HL-60 (cell line): ENCODE measurements around the gene LAMC3.

Experiments used
- DNase-seq, 2 experiments: peaks; one replicate each; pipeline ENCODE4 v3.0.0-alpha.2; 2010 to 2020; ENCODE audit warnings: low read depth in 1 of 2, low spot score in 1 of 2
- H3K27ac ChIP-seq: fragments of 250-450 bp; sonication (Bioruptor Pico); replicated peaks from 2 replicates; pipeline ENCODE4 v1.5.1; 2020; ENCODE audit warnings: mild to moderate bottlenecking, moderate library complexity
- H3K27me3 ChIP-seq: fragments of 250-450 bp; sonication (Bioruptor Pico); 2 replicates; pipeline ENCODE4 v1.5.1; 2021; ENCODE audit warnings: mild to moderate bottlenecking, moderate library complexity; ENCODE audit not compliant: insufficient read depth, poor library complexity, severe bottlenecking
- H3K4me3 ChIP-seq: replicated peaks from 2 replicates; pipeline ENCODE4 v1.5.1; 2011; ENCODE audit warnings: mild to moderate bottlenecking, control low read depth, low read length; ENCODE audit not compliant: insufficient read depth
- GABPA ChIP-seq: IDR thresholded peaks from 2 replicates; pipeline ENCODE4 v1.6.1; 2012; ENCODE audit warnings: low read depth
- POLR2AphosphoS5 ChIP-seq: IDR thresholded peaks from 2 replicates; pipeline ENCODE4 v1.6.1; 2012; ENCODE audit warnings: low read depth
- SPI1 ChIP-seq: IDR thresholded peaks from 2 replicates; pipeline ENCODE4 v1.6.1; 2012; ENCODE audit warnings: low read depth, mild to moderate bottlenecking, borderline replicate concordance
- TF ChIP-seq, protein P1 (sequence below): IDR thresholded peaks from one replicate; pipeline ENCODE4 v1.5.1; 2011; ENCODE audit warnings: low read length, control low read depth, inconsistent platforms; ENCODE audit not compliant: insufficient read depth
- TF ChIP-seq, protein P2 (sequence below): IDR thresholded peaks from 2 replicates; pipeline ENCODE4 v1.6.1; 2012; ENCODE audit warnings: low read depth; ENCODE audit not compliant: insufficient replicate concordance

Gene LAMC3

DNA sequence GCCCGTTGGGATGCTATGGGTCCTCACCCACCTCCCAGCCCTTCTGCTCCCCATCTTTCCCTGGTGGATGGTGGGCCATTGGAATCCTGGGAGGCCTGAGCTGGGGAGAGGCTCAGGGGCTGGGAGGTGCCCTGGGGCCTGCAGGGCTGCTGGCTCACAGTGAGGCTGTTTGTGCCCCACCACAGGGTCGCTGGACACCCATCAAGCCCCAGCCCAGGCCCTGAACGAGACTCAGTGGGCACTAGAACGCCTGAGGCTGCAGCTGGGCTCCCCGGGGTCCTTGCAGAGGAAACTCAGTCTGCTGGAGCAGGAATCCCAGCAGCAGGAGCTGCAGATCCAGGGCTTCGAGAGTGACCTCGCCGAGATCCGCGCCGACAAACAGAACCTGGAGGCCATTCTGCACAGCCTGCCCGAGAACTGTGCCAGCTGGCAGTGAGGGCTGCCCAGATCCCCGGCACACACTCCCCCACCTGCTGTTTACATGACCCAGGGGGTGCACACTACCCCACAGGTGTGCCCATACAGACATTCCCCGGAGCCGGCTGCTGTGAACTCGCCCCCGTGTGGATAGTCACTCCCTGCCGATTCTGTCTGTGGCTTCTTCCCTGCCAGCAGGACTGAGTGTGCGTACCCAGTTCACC lies 82.5 kb downstream of the LAMC3 start:
- Histone ChIP-seq H3K4me3 (no peak overlapping the region), H3K27ac (no peak overlapping the region), H3K27me3 (peaks cover 18% of the 10 kb centered on the region)
- no peak for TF ChIP-seq POLR2AphosphoS5
- TF ChIP-seq, protein P1, sequence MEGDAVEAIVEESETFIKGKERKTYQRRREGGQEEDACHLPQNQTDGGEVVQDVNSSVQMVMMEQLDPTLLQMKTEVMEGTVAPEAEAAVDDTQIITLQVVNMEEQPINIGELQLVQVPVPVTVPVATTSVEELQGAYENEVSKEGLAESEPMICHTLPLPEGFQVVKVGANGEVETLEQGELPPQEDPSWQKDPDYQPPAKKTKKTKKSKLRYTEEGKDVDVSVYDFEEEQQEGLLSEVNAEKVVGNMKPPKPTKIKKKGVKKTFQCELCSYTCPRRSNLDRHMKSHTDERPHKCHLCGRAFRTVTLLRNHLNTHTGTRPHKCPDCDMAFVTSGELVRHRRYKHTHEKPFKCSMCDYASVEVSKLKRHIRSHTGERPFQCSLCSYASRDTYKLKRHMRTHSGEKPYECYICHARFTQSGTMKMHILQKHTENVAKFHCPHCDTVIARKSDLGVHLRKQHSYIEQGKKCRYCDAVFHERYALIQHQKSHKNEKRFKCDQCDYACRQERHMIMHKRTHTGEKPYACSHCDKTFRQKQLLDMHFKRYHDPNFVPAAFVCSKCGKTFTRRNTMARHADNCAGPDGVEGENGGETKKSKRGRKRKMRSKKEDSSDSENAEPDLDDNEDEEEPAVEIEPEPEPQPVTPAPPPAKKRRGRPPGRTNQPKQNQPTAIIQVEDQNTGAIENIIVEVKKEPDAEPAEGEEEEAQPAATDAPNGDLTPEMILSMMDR: no peak
- TF ChIP-seq GABPA: no peak
- TF ChIP-seq, protein P2, sequence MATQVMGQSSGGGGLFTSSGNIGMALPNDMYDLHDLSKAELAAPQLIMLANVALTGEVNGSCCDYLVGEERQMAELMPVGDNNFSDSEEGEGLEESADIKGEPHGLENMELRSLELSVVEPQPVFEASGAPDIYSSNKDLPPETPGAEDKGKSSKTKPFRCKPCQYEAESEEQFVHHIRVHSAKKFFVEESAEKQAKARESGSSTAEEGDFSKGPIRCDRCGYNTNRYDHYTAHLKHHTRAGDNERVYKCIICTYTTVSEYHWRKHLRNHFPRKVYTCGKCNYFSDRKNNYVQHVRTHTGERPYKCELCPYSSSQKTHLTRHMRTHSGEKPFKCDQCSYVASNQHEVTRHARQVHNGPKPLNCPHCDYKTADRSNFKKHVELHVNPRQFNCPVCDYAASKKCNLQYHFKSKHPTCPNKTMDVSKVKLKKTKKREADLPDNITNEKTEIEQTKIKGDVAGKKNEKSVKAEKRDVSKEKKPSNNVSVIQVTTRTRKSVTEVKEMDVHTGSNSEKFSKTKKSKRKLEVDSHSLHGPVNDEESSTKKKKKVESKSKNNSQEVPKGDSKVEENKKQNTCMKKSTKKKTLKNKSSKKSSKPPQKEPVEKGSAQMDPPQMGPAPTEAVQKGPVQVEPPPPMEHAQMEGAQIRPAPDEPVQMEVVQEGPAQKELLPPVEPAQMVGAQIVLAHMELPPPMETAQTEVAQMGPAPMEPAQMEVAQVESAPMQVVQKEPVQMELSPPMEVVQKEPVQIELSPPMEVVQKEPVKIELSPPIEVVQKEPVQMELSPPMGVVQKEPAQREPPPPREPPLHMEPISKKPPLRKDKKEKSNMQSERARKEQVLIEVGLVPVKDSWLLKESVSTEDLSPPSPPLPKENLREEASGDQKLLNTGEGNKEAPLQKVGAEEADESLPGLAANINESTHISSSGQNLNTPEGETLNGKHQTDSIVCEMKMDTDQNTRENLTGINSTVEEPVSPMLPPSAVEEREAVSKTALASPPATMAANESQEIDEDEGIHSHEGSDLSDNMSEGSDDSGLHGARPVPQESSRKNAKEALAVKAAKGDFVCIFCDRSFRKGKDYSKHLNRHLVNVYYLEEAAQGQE: no peak
- TF ChIP-seq SPI1: no peak
- DNase-seq: no peak

DNA sequence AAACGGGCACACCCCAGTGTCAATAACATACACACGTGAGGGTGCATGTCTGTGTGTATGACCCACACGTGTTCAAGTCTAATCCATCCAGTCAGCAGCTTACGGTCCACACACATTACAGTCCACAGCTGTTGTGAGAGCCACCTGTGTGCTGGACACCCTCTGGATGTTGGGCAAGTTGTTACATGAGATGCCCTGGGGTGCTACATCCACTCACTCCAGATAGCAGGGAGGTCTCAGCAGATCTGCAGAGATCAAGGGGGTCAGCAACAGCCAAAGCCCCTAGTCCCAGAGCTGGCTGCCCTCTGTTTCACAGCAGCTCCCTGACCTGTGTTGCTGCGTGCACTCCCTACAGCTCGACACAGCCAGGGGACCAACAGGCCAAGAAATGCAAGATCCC lies 83.1 kb downstream of the LAMC3 start:
- DNase-seq: no peak
- H3K27ac ChIP-seq: no peak overlapping the region
- TF ChIP-seq, protein P2: no peak
- no peak for TF ChIP-seq SPI1
- no peak for TF ChIP-seq POLR2AphosphoS5
- TF ChIP-seq, protein P1: no peak
- H3K27me3 ChIP-seq: peaks cover 23% of the 10 kb centered on the region
- H3K4me3 ChIP-seq: no peak overlapping the region

DNA sequence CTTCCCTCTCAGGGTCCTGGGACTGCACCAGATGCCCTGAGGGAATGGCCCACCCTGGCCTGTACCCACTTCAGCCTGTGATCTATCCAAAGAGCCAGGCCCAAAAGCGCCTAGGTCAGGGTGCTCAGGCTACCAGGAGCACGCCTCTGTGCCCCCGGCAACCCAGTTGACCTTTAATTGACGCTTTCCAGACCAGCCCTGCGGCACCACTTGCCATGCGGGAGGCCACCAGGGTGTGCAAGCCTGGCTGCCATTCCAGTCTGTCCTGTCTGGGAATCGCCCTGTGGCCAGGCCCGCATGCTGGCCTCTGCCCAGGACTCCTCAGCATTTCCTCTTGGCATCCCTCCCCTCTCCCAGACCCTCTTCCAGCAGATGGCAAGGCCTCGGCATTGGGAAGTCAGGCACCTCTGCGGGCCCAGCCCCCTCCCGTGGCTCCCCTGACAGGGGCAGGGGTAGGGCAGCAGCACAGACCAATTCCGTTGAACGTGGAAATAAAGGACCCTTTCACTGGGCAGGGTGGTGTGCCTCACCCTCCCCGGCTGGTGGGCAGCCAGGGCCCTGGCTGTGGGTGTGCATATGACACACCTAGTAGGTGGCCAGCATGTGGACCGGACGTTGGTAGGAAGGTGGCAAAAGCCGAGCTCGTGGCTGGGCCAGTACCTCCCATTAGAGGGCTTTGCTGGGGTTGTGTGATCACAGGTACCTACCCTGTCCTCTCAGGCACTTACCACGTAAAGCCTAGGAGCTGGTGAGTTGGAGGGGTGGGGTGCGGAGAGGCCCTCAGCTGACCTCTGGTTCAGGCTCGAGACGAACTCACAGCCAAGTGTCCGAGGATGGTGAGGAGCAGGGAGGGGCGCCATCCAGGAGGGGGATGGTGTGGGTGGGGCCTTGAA lies 83.8 kb downstream of the LAMC3 start:
- no peak overlapping the region for H3K4me3 ChIP-seq
- no peak overlapping the region for H3K27ac ChIP-seq
- no peak for DNase-seq
- H3K27me3 ChIP-seq: peaks cover 31% of the 10 kb centered on the region
- TF ChIP-seq, protein P2: no peak
- TF ChIP-seq GABPA: no peak
- TF ChIP-seq, protein P1: no peak
